RWPE1 (cell line): Measurements from ENCODE around the gene POU6F2.

Source experiments
- CTCF ChIA-PET: fragments of 350-600 bp; sonication (Branson Sonifier 250); formaldehyde crosslinking; extraction: SDS; loops from one replicate; lab custom pipeline; 2021; lab: Yijun Ruan, JAX
- POLR2A ChIA-PET: fragments of 400-600 bp; formaldehyde crosslinking; extraction: SDS; loops from one replicate; lab custom pipeline; 2020; ENCODE audit warnings: antibody characterized with exemption; ENCODE audit not compliant: low non-redundant PET; lab: Yijun Ruan, JAX
- DNase-seq: peaks from one replicate; pipeline ENCODE4 v3.0.0; 2012; ENCODE audit warnings: low spot score
- H3K27ac ChIP-seq: fragments of 450-650 bp; 2 replicates; pipeline ENCODE4 v1.5.1; 2017
- TF ChIP-seq, protein P1 (sequence below): fragments of 450-650 bp; conservative IDR thresholded peaks from 2 replicates; pipeline ENCODE4 v1.5.1; 2017; ENCODE audit warnings: low read depth, mild to moderate bottlenecking

Gene POU6F2

GRCh38 chr7:39301543-39301942, 323.8 kb downstream of the POU6F2 start:
- CTCF ChIA-PET: no interaction called here
- POLR2A ChIA-PET: no interaction called here

GRCh38 chr7:39304178-39304577, 326.5 kb downstream of the POU6F2 start:
- H3K27ac ChIP-seq: no peak overlapping the region
- TF ChIP-seq, protein P1, sequence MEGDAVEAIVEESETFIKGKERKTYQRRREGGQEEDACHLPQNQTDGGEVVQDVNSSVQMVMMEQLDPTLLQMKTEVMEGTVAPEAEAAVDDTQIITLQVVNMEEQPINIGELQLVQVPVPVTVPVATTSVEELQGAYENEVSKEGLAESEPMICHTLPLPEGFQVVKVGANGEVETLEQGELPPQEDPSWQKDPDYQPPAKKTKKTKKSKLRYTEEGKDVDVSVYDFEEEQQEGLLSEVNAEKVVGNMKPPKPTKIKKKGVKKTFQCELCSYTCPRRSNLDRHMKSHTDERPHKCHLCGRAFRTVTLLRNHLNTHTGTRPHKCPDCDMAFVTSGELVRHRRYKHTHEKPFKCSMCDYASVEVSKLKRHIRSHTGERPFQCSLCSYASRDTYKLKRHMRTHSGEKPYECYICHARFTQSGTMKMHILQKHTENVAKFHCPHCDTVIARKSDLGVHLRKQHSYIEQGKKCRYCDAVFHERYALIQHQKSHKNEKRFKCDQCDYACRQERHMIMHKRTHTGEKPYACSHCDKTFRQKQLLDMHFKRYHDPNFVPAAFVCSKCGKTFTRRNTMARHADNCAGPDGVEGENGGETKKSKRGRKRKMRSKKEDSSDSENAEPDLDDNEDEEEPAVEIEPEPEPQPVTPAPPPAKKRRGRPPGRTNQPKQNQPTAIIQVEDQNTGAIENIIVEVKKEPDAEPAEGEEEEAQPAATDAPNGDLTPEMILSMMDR: no peak
- ChIA-PET CTCF (no interaction called here), POLR2A (no interaction called here)
- DNase-seq: no peak

More at GRCh38 chr7:39301543-39301942, 323.8 kb downstream of the POU6F2 start:
- DNase-seq: no peak
- no peak overlapping the region for H3K27ac ChIP-seq
- TF ChIP-seq, protein P1: no peak

- TF ChIP-seq, protein P1: no peak
- ChIA-PET POLR2A (no interaction called here), CTCF (no interaction called here)
- no peak for DNase-seq
- no peak overlapping the region for H3K27ac ChIP-seq
Observed at GRCh38 chr7:39304668-39305405, 327.1 kb downstream of the POU6F2 start.

DNA sequence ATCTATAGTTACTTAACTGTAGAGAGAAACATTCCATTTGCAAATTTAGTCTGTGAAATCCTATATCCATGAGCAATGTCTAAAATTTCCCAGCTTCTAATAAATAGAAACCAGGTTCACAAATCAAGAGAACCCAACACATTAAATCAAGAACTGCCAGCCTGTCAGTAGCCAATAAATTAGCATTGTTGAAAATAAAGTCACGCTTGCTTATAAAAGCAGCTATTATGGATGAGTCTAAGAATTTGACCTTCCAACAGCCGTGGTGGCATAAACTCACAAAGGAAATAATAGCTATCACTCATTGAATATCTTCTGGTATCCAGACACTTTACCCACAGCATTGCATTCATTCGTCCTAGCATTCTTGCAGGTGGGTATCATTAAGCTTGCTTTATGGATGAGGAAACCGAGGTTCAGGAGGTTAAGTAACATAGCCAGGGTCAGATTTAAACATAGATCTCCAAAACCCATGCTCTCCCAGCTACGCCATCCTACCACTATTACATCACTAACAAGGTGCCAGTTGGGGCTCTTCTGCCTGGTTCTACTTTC, 328.4 kb downstream of the POU6F2 start:
- POLR2A ChIA-PET: no interaction called here
- TF ChIP-seq, protein P1: no peak

GRCh38 chr7:39310699-39311098, 333.0 kb downstream of the POU6F2 start:
- ChIA-PET CTCF (no interaction called here), POLR2A (no interaction called here)
- no peak overlapping the region for H3K27ac ChIP-seq
- no peak for DNase-seq
- TF ChIP-seq, protein P1: no peak

More for the DNA sequence above, 328.4 kb downstream of the POU6F2 start:
- CTCF ChIA-PET: interaction anchor here (0.7 kb wide), 1 partner anchor 162 kb away, joined by 3 read pairs; no protein-coding TSS in a partner anchor
- DNase-seq: no peak
- H3K27ac ChIP-seq: no peak overlapping the region

GRCh38 chr7:39312254-39312989, 334.7 kb downstream of the POU6F2 start:
- TF ChIP-seq, protein P1: no peak
- POLR2A ChIA-PET: interaction anchor here (0.6 kb wide), 1 partner anchor 216 kb away, joined by 3 read pairs; no protein-coding TSS in a partner anchor

More at GRCh38 chr7:39312254-39312989, 334.7 kb downstream of the POU6F2 start:
- no peak overlapping the region for H3K27ac ChIP-seq
- CTCF ChIA-PET: no interaction called here
- no peak for DNase-seq
